DOHH2 (cell line): ENCODE measurements around the gene UXS1.

ENCODE experiments used
- H3F3A ChIP-seq: fragments of 200-600 bp; sonication (generic), shearing (Covaris generic); 2 replicates; pipeline ENCODE4 v1.6.0; 2016; ENCODE audit warnings: antibody characterized with exemption, mild to moderate bottlenecking; ENCODE audit not compliant: control insufficient read depth, insufficient read depth
- H3K27ac ChIP-seq: fragments of 200-600 bp; sonication (generic); 2 replicates; pipeline ENCODE4 v1.5.1; 2014; ENCODE audit warnings: low read depth, mild to moderate bottlenecking, low read length, moderate library complexity
- H3K27me3 ChIP-seq: fragments of 200-600 bp; sonication (generic); 2 replicates; pipeline ENCODE4 v1.6.1; 2014; ENCODE audit warnings: mild to moderate bottlenecking, low read length, mixed read lengths; ENCODE audit not compliant: control insufficient read depth
- H3K36me3 ChIP-seq: fragments of 200-600 bp; sonication (generic); 2 replicates; pipeline ENCODE4 v1.6.1; 2014; ENCODE audit warnings: mild to moderate bottlenecking, low read length, moderate library complexity, mixed read lengths; ENCODE audit not compliant: control insufficient read depth
- H3K4me1 ChIP-seq: fragments of 200-600 bp; sonication (generic); 2 replicates; pipeline ENCODE4 v1.6.1; 2014; ENCODE audit warnings: mild to moderate bottlenecking, low read length, mixed read lengths; ENCODE audit not compliant: control insufficient read depth
- H3K4me2 ChIP-seq: fragments of 200-600 bp; sonication (generic); 2 replicates; pipeline ENCODE4 v1.6.0; 2014; ENCODE audit warnings: mild to moderate bottlenecking, low read length, moderate library complexity
- H3K4me3 ChIP-seq: fragments of 200-600 bp; sonication (generic); 2 replicates; pipeline ENCODE4 v1.5.1; 2014; ENCODE audit warnings: mild to moderate bottlenecking, low read length, mixed read lengths
- H3K79me2 ChIP-seq: fragments of 200-600 bp; sonication (generic); 2 replicates; pipeline ENCODE4 v1.6.1; 2014; ENCODE audit warnings: mild to moderate bottlenecking, low read length, mixed read lengths; ENCODE audit not compliant: control insufficient read depth
- H3K9me2 ChIP-seq: fragments of 200-600 bp; sonication (generic); replicated peaks from 2 replicates; pipeline ENCODE4 v1.6.1; 2014; ENCODE audit warnings: mild to moderate bottlenecking, low read length, mixed read lengths; ENCODE audit not compliant: control insufficient read depth
- H3K9me3 ChIP-seq: fragments of 200-600 bp; sonication (generic); 2 replicates; pipeline ENCODE4 v1.6.1; 2014; ENCODE audit warnings: antibody characterized with exemption, low read length, mixed read lengths; ENCODE audit not compliant: control insufficient read depth, insufficient read depth
- H4K20me1 ChIP-seq: fragments of 200-600 bp; sonication (generic); 2 replicates; pipeline ENCODE4 v1.6.0; 2014; ENCODE audit warnings: low read depth, mild to moderate bottlenecking, antibody characterized with exemption, low read length, moderate library complexity; ENCODE audit not compliant: control insufficient read depth, insufficient read depth
- CTCF ChIP-seq: fragments of 200-600 bp; sonication (generic); IDR thresholded peaks from one replicate; pipeline ENCODE4 v1.5.1; 2014; ENCODE audit warnings: antibody characterized with exemption, mild to moderate bottlenecking, low read depth, low read length; ENCODE audit not compliant: poor library complexity, severe bottlenecking
- EZH2phosphoT487 ChIP-seq: fragments of 200-600 bp; sonication (generic); IDR thresholded peaks from 2 replicates; pipeline ENCODE4 v1.6.1; 2017; ENCODE audit warnings: borderline replicate concordance, mild to moderate bottlenecking, antibody characterized with exemption, low read length, moderate library complexity, mixed read lengths

Gene UXS1

GRCh38 chr2:106208874-106209273 lies 14.8 kb upstream of the UXS1 start:
- Histone ChIP-seq H3K36me3 (no peaks in the 10 kb centered on the region), H3K79me2 (no peaks in the 10 kb centered on the region), H3K27ac (no peak overlapping the region), H3K4me1 (no peaks in the 10 kb centered on the region), H3F3A (no peaks in the 10 kb centered on the region), H3K4me3 (no peak overlapping the region), H3K27me3 (no peaks in the 10 kb centered on the region; the same call in 1 of the 2 replicates), H4K20me1 (no peaks in the 10 kb centered on the region), H3K9me2 (no peaks in the 10 kb centered on the region), H3K9me3 (no peaks in the 10 kb centered on the region), H3K4me2 (no peak overlapping the region)
- TF ChIP-seq CTCF (no peak), EZH2phosphoT487 (no peak)

GRCh38 chr2:106208399-106208798 lies 14.3 kb upstream of the UXS1 start:
- Histone ChIP-seq H3K9me3 (no peaks in the 10 kb centered on the region), H3K79me2 (no peaks in the 10 kb centered on the region), H3K9me2 (no peaks in the 10 kb centered on the region), H3K27me3 (no peaks in the 10 kb centered on the region; the same call in 1 of the 2 replicates), H3K4me3 (no peak overlapping the region), H3K36me3 (no peaks in the 10 kb centered on the region), H3F3A (no peaks in the 10 kb centered on the region), H3K4me2 (no peak overlapping the region), H3K27ac (no peak overlapping the region), H4K20me1 (no peaks in the 10 kb centered on the region), H3K4me1 (no peaks in the 10 kb centered on the region)
- no peak for TF ChIP-seq EZH2phosphoT487
- no peak for TF ChIP-seq CTCF

GRCh38 chr2:106207246-106207645 lies 13.1 kb upstream of the UXS1 start:
- no peaks in the 10 kb centered on the region for H3K36me3 ChIP-seq
- no peaks in the 10 kb centered on the region for H3K4me1 ChIP-seq
- H3K27ac ChIP-seq, result no peak overlapping the region
- H3F3A ChIP-seq, result no peaks in the 10 kb centered on the region
- H3K4me3 ChIP-seq, result no peak overlapping the region
- H4K20me1 ChIP-seq, result no peaks in the 10 kb centered on the region
- no peaks in the 10 kb centered on the region for H3K9me3 ChIP-seq
- no peaks in the 10 kb centered on the region for H3K9me2 ChIP-seq
- no peaks in the 10 kb centered on the region; the same call in 1 of the 2 replicates for H3K27me3 ChIP-seq
- no peak for TF ChIP-seq EZH2phosphoT487
- no peak for TF ChIP-seq CTCF
- no peaks in the 10 kb centered on the region for H3K79me2 ChIP-seq
- no peak overlapping the region for H3K4me2 ChIP-seq
